K562 (cell line): Measurements from ENCODE around the gene CTPS1.

ENCODE experiments used
- CHCHD3 ChIP-seq: fragments of 250-450 bp; sonication (Bioruptor Pico); IDR thresholded peaks from 2 replicates; pipeline ENCODE4 v2.1.2; 2022; ENCODE audit warnings: mild to moderate bottlenecking
- CHD2 ChIP-seq: IDR thresholded peaks from 2 replicates; pipeline ENCODE4 v1.6.1; 2011; ENCODE audit warnings: low read depth, low read length
- ETS2 ChIP-seq: IDR thresholded peaks from 2 replicates; pipeline ENCODE4 v1.6.1; 2016; ENCODE audit warnings: borderline replicate concordance, missing genetic modification characterization, mild to moderate bottlenecking, moderate library complexity, missing compliant biosample characterization; ENCODE audit not compliant: poor library complexity, severe bottlenecking
- GTF2A2 ChIP-seq: IDR thresholded peaks from 2 replicates; pipeline ENCODE4 v1.6.1; 2016; ENCODE audit warnings: mild to moderate bottlenecking, missing genetic modification characterization, missing compliant biosample characterization
- JUNB ChIP-seq: fragments of 450-650 bp; formaldehyde crosslinking; conservative IDR thresholded peaks from 2 replicates; pipeline ENCODE4 v1.4.0; 2020; ENCODE audit warnings: mild to moderate bottlenecking
- PURB ChIP-seq: sonication (generic); formaldehyde crosslinking; IDR thresholded peaks from 2 replicates; pipeline ENCODE4 v1.9.0; 2021; ENCODE audit warnings: low read depth, mild to moderate bottlenecking, missing genetic modification reagents
- SRSF3 ChIP-seq: fragments of 200-400 bp; formaldehyde crosslinking; IDR thresholded peaks from 2 replicates; pipeline ENCODE4 v1.6.1; 2016; ENCODE audit warnings: mild to moderate bottlenecking, low read length, moderate library complexity; ENCODE audit not compliant: insufficient read depth
- TCF7L2 ChIP-seq: fragments of 150-350 bp; IDR thresholded peaks from 2 replicates; pipeline ENCODE4 v1.6.1; 2016; ENCODE audit warnings: low read depth, mild to moderate bottlenecking, low read length, moderate library complexity
- TF ChIP-seq, protein P1 (sequence below), 3 experiments: IDR thresholded peaks in 2 of 3; conservative IDR thresholded peaks in 1 of 3; 2 replicates each; pipeline ENCODE4 v1.5.1; 2011 to 2012; ENCODE audit warnings: low read length in 3 of 3, mild to moderate bottlenecking in 3 of 3, control low read depth in 2 of 3, improper control_type of control experiment in 1 of 3, inconsistent platforms in 1 of 3, low read depth in 1 of 3, mixed read lengths in 1 of 3, moderate library complexity in 1 of 3; ENCODE audit not compliant: insufficient read depth in 2 of 3

DNA sequence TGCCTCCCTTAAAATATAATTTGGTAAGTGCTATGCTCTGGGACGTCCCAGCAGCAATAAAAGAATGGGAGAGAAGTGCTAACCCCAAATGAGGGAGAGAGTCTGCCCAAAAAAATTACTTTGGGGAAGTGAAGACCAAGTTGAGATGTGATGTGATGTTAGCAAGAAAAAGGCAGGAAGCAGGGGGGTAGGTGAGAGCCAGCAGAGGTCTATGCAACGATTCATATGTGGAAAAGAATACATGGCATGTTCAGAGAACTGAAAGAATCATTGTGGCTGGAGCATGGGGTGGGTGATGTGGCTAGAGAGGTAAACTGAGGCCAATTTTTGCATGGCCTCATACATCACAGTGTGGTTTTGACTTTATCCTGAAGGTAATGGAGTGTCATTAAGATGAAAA lies 5.6 kb upstream of the CTPS1 start:
- TF ChIP-seq GTF2A2 (tag) (no peak), CHCHD3 (no peak), PURB (CRISPR knock-in tag) (no peak), JUNB (no peak), ETS2 (no peak), SRSF3 (no peak), CHD2 (no peak), TCF7L2 (no peak)
- TF ChIP-seq, protein P1, sequence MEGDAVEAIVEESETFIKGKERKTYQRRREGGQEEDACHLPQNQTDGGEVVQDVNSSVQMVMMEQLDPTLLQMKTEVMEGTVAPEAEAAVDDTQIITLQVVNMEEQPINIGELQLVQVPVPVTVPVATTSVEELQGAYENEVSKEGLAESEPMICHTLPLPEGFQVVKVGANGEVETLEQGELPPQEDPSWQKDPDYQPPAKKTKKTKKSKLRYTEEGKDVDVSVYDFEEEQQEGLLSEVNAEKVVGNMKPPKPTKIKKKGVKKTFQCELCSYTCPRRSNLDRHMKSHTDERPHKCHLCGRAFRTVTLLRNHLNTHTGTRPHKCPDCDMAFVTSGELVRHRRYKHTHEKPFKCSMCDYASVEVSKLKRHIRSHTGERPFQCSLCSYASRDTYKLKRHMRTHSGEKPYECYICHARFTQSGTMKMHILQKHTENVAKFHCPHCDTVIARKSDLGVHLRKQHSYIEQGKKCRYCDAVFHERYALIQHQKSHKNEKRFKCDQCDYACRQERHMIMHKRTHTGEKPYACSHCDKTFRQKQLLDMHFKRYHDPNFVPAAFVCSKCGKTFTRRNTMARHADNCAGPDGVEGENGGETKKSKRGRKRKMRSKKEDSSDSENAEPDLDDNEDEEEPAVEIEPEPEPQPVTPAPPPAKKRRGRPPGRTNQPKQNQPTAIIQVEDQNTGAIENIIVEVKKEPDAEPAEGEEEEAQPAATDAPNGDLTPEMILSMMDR (IDR thresholded peaks at IDR 0.05 in 2 of 3, conservative IDR thresholded peaks at IDR 0.05 in 1 of 3; ENCODE audit: insufficient read depth in 2 of 3, low read depth in 1 of 3, low read length in 3 of 3), result no peak
